Suprapubic skin (tissue), 3 donors: Measurements from ENCODE around the gene TTC1.

Source experiments
- CTCF ChIP-seq, 2 donors: fragments of 200-600 bp in 1 of 2; fragments of 450-650 bp in 1 of 2; sonication (generic) in 1 of 2; IDR thresholded peaks; one replicate each; pipeline ENCODE4 v1.5.1; 2016 to 2019; ENCODE audit warnings: antibody characterized with exemption in 2 of 2, mild to moderate bottlenecking in 1 of 2, moderate library complexity in 1 of 2
- POLR2A ChIP-seq, 2 donors: fragments of 450-650 bp; IDR thresholded peaks; one replicate each; pipeline ENCODE4 v1.6.1; 2017; ENCODE audit warnings: antibody characterized with exemption in 2 of 2, mild to moderate bottlenecking in 2 of 2, moderate library complexity in 2 of 2

- TF ChIP-seq POLR2A (IDR thresholded peaks at IDR 0.05): no peak
- no peak for TF ChIP-seq CTCF (IDR thresholded peaks at IDR 0.05)
Observed at GRCh38 chr5:160033546-160034252, 24.8 kb downstream of the TTC1 start.
